ENCODE results near the gene MYO1E.

- TF ChIP-seq CTCF (IDR thresholded peaks at IDR 0.05) (no peak), POLR2A (IDR thresholded peaks at IDR 0.05) (no peak), POLR2AphosphoS5 (IDR thresholded peaks at IDR 0.05) (no peak), EP300 (IDR thresholded peaks at IDR 0.05; ENCODE audit: low read depth) (no peak)
Observed at GRCh38 chr15:59300618-59301139, 72.0 kb downstream of the MYO1E start.

Data from transverse colon (tissue), 4 donors.